ENCODE results near the gene WDR62.
"Not testable (repeated sequence)": the region's sequence is repeated elsewhere in the genome, so short reads cannot be mapped to it uniquely, and the experiment has no call there.

Gene WDR62

GRCh38 chr19:36113425-36113824, 58.7 kb downstream of the WDR62 start:
- no peak for DNase-seq

GRCh38 chr19:36113894-36114720, 59.4 kb downstream of the WDR62 start:
- DNase-seq = peak; percentile 28

GRCh38 chr19:36114721-36115452, 60.2 kb downstream of the WDR62 start, which contains the start of gene POLR2I:
Gene POLR2I, minus strand, starts transcription at chr19:36114875. Its CDS starts 19 bp downstream, at chr19:36114856.
- peak; percentile 100 for DNase-seq

- DNase-seq = no peak
Measured at GRCh38 chr19:36115453-36116343, 61.0 kb downstream of the WDR62 start, which contains the start of gene TBCB. Gene TBCB, plus strand, starts transcription at chr19:36115468. Its CDS starts 93 bp downstream, at chr19:36115561.

GRCh38 chr19:36116344-36116637, 61.6 kb downstream of the WDR62 start:
- no peak for DNase-seq

- no peak for DNase-seq
Measured at GRCh38 chr19:36120092-36120983, 65.6 kb downstream of the WDR62 start.

GRCh38 chr19:36120984-36121358, 66.3 kb downstream of the WDR62 start:
- no peak for DNase-seq

- no peak for DNase-seq
Measured at GRCh38 chr19:36121486-36122124, 66.9 kb downstream of the WDR62 start.

GRCh38 chr19:36125557-36125956, 70.9 kb downstream of the WDR62 start:
- no peak for DNase-seq

GRCh38 chr19:36128392-36128736, 73.7 kb downstream of the WDR62 start:
- no peak for DNase-seq

GRCh38 chr19:36131221-36131620, 76.5 kb downstream of the WDR62 start:
- not testable (repeated sequence) for DNase-seq

- DNase-seq = not testable (repeated sequence)
Measured at GRCh38 chr19:36134867-36135266, 80.2 kb downstream of the WDR62 start.

GRCh38 chr19:36136964-36137686, 82.4 kb downstream of the WDR62 start:
- DNase-seq = peak; percentile 24

- DNase-seq = no peak
Measured at GRCh38 chr19:36139120-36139472, 84.4 kb downstream of the WDR62 start.

GRCh38 chr19:36139473-36140303, 85.0 kb downstream of the WDR62 start, which contains the start of gene CAPNS1:
Gene CAPNS1, plus strand, starts transcription at chr19:36140066. Its CDS starts 946 bp downstream, at chr19:36141012.
- peak; percentile 96 for DNase-seq

- peak; percentile 63 for DNase-seq
Measured at GRCh38 chr19:36140304-36141038, 85.8 kb downstream of the WDR62 start.

- DNase-seq = peak; percentile 80
Measured at GRCh38 chr19:36141039-36141927, 86.6 kb downstream of the WDR62 start.

GRCh38 chr19:36142046-36142445, 87.3 kb downstream of the WDR62 start:
- no peak for DNase-seq

All from fibroblast of skin of abdomen (primary cell).